Neuronal stem cell (in vitro differentiated cells): ENCODE data around the gene GRIK4.

Experiments
- DNase-seq: peaks from one replicate; pipeline ENCODE4 v3.0.0-alpha.2; 2013; ENCODE audit warnings: low spot score
- H2AFZ ChIP-seq: one replicate; pipeline ENCODE4 v1.6.1; 2013; ENCODE audit warnings: mild to moderate bottlenecking, low read length, inconsistent platforms
- H2AK5ac ChIP-seq: 2 replicates; pipeline ENCODE4 v1.6.1; 2013; ENCODE audit warnings: low read depth, mild to moderate bottlenecking, inconsistent platforms, low read length, moderate library complexity, mixed read lengths
- H2BK120ac ChIP-seq: 2 replicates; pipeline ENCODE4 v1.6.1; 2013; ENCODE audit warnings: low read depth, mild to moderate bottlenecking, inconsistent platforms, low read length, moderate library complexity, mixed read lengths
- H2BK12ac ChIP-seq: one replicate; pipeline ENCODE4 v1.6.1; 2013; ENCODE audit warnings: low read length, inconsistent platforms
- H2BK15ac ChIP-seq: 2 replicates; pipeline ENCODE4 v1.6.1; 2013; ENCODE audit warnings: mild to moderate bottlenecking, low read length, inconsistent platforms, mixed read lengths
- H2BK5ac ChIP-seq: one replicate; pipeline ENCODE4 v1.6.1; 2013; ENCODE audit warnings: inconsistent platforms, mild to moderate bottlenecking, low read length, moderate library complexity
- H3K14ac ChIP-seq: one replicate; pipeline ENCODE4 v1.6.1; 2013; ENCODE audit warnings: low read length, inconsistent platforms
- H3K18ac ChIP-seq: 2 replicates; pipeline ENCODE4 v1.6.1; 2013; ENCODE audit warnings: low read length, inconsistent platforms
- H3K23ac ChIP-seq: 2 replicates; pipeline ENCODE4 v1.6.1; 2013; ENCODE audit warnings: low read depth, mild to moderate bottlenecking, mixed read lengths, low read length, inconsistent platforms; ENCODE audit not compliant: poor library complexity
- H3K27ac ChIP-seq: replicated peaks from 3 replicates; pipeline ENCODE4 v1.5.1; 2013; ENCODE audit warnings: low read length, inconsistent platforms
- H3K27me3 ChIP-seq, 3 experiments: 2 replicates each; pipeline ENCODE4 v1.6.1; 2013; ENCODE audit warnings: low read length in 3 of 3, mild to moderate bottlenecking in 2 of 3, inconsistent platforms in 1 of 3, low read depth in 1 of 3, mixed read lengths in 1 of 3, moderate library complexity in 1 of 3; ENCODE audit not compliant: control insufficient read depth in 3 of 3, insufficient read depth in 3 of 3
- H3K36me3 ChIP-seq, 2 donors: replicated peaks in 1 of 2; 2 replicates each; pipeline ENCODE4 v1.6.1; 2013; ENCODE audit warnings: low read length in 2 of 2; ENCODE audit not compliant: control insufficient read depth in 2 of 2, insufficient read depth in 2 of 2
- H3K4ac ChIP-seq: 2 replicates; pipeline ENCODE4 v1.6.1; 2013; ENCODE audit warnings: inconsistent platforms, mild to moderate bottlenecking, low read length, moderate library complexity
- H3K4me1 ChIP-seq, 2 donors: 1 replicate in 1 of 2; 2 replicates in 1 of 2; pipeline ENCODE4 v1.6.1; 2013; ENCODE audit warnings: low read length in 2 of 2, low read depth in 1 of 2; ENCODE audit not compliant: control insufficient read depth in 2 of 2, insufficient read depth in 1 of 2
- H3K4me2 ChIP-seq: one replicate; pipeline ENCODE4 v1.6.1; 2013; ENCODE audit warnings: mild to moderate bottlenecking, low read length, inconsistent platforms; ENCODE audit not compliant: insufficient read depth, poor library complexity, severe bottlenecking
- H3K4me3 ChIP-seq, 2 donors: 2 replicates each; pipeline ENCODE4 v1.5.1; 2013; ENCODE audit warnings: low read length in 2 of 2, mild to moderate bottlenecking in 2 of 2, inconsistent platforms in 1 of 2, moderate library complexity in 1 of 2
- H3K79me1 ChIP-seq: one replicate; pipeline ENCODE4 v1.6.1; 2013; ENCODE audit warnings: low read depth, mild to moderate bottlenecking, inconsistent platforms, low read length, moderate library complexity
- H3K9ac ChIP-seq: one replicate; pipeline ENCODE4 v1.6.1; 2013; ENCODE audit warnings: mild to moderate bottlenecking, low read depth, low read length, inconsistent platforms; ENCODE audit not compliant: poor library complexity
- H3K9me3 ChIP-seq, 2 donors: replicated peaks in 1 of 2; 2 replicates each; pipeline versions ENCODE3 to v1.6.1; 2013; ENCODE audit warnings: low read length in 2 of 2, mild to moderate bottlenecking in 2 of 2, inconsistent platforms in 1 of 2, low read depth in 1 of 2, mixed read lengths in 1 of 2, moderate library complexity in 1 of 2; ENCODE audit not compliant: control insufficient read depth in 2 of 2, insufficient read depth in 1 of 2
- H4K8ac ChIP-seq: one replicate; pipeline ENCODE4 v1.6.1; 2013; ENCODE audit warnings: low read depth, mild to moderate bottlenecking, inconsistent platforms, low read length, moderate library complexity
- H4K91ac ChIP-seq: one replicate; pipeline ENCODE4 v1.6.1; 2013; ENCODE audit warnings: low read length, low read depth, mild to moderate bottlenecking, inconsistent platforms; ENCODE audit not compliant: poor library complexity
- WGBS, 2 donors: extraction: QIAGEN DNeasy Blood & Tissue Kit; methylation state at CpG; one replicate each; pipeline ENCODE4 v1.1.7; 2013; ENCODE audit warnings: missing lambda C conversion rate in 2 of 2, mixed read lengths in 1 of 2; ENCODE audit not compliant: insufficient read length in 2 of 2, insufficient replicate concordance in 1 of 2; ENCODE audit errors: extremely low coverage in 2 of 2; 5-methylcytosine and 5-hydroxymethylcytosine counted together

GRIK4 gene

DNA sequence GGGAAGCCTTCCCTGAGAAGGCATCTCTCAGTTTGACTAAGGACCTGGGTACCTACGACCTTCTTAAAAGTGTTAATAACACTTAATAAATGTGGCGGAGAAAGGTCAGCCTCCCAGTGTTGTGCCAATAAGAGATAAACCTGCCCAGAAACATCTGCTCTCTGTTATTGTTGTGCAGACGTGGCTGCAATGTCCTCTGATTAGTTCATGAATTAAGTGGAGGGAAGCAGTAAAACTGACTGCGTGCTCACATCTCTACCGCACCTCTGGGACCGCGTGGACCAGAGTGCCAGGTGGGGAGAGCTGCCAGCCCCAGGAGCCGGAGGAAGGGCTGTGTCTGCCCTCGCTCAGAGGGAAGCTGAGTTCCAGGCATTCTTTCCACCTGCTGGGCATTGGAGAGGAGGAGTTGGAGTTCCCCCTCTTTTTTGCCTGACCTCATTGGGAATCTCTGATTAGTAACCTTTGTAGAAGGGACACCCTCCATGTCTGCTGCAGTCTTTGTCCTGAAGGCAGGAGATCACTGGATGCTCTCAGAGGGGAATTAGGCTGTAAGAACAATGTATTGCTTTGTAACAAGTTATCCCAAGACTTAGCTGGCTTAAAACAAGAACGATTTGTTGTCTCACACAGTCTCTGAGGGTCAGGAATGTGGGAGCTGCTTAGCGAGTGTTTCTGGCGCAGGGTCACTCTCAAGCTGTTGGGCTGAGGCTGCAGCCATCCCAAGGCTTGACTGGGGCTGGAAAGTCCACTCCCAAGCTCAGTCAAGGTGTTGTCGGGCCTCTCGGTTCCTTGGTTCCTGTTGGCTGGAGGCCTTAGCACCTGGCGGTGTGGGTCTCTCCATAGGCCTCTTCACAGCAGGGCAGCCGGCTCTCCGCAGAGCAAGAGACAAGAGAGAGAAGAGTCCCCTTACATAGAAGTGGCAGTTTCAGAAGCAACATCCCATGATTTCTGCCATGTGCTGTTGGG, 264.7 kb downstream of the GRIK4 start:
- no CpG with 5 or more reads among the region's 17 CpGs for WGBS, 2 donors
- H3K4me3 ChIP-seq = no peak overlapping the region
- DNase-seq = peak; percentile 50

GRCh38 chr11:120778685-120779490, 267.3 kb downstream of the GRIK4 start:
- Histone ChIP-seq H3K4me3 (no peak overlapping the region), H2BK120ac (no peak overlapping the region), H4K91ac (peak overlapping the region; percentile 57), H3K4me1 (peaks cover 25 to 28% of the 10 kb centered on the region in 2 donors), H2BK15ac (peak overlapping the region; percentile 77), H3K23ac (no peak overlapping the region), H3K9me3 (peaks cover 3 to 4% of the 10 kb centered on the region in 2 donors), H2AFZ (no peak overlapping the region), H3K79me1 (no peaks in the 10 kb centered on the region), H3K27me3 (no peaks in the 10 kb centered on the region), H3K4ac (no peak overlapping the region), H4K8ac (no peak overlapping the region), H2BK12ac (no peak overlapping the region), H3K36me3 (no peaks in the 10 kb centered on the region), H3K18ac (peak overlapping the region; percentile 88), H2BK5ac (no peak overlapping the region), H2AK5ac (peak overlapping the region; percentile 60), H3K27ac (no peak overlapping the region), H3K9ac (no peak overlapping the region), H3K14ac (peak overlapping the region; percentile 17), H3K4me2 (no peak overlapping the region)
- WGBS, 2 donors = no CpG with 5 or more reads among the region's 10 CpGs
- no peak for DNase-seq

More for the DNA sequence above, 264.7 kb downstream of the GRIK4 start:
- no peak overlapping the region for H2BK5ac ChIP-seq
- no peaks in the 10 kb centered on the region for H3K79me1 ChIP-seq
- peak overlapping the region; percentile 11 for H2BK15ac ChIP-seq
- H2AK5ac ChIP-seq = peak overlapping the region; percentile 63
- peak overlapping the region; percentile 35 for H3K4me2 ChIP-seq
- H4K91ac ChIP-seq = no peak overlapping the region
- peaks cover 17 to 19% of the 10 kb centered on the region in 2 donors for H3K4me1 ChIP-seq
- H3K14ac ChIP-seq = no peak overlapping the region
- no peaks in the 10 kb centered on the region for H3K36me3 ChIP-seq
- peak overlapping the region; percentile 63 for H3K27ac ChIP-seq
- no peak overlapping the region for H2AFZ ChIP-seq
- peak overlapping the region; percentile 83 for H3K18ac ChIP-seq
- H3K9ac ChIP-seq = no peak overlapping the region
- H4K8ac ChIP-seq = no peak overlapping the region
- H3K9me3 ChIP-seq = peaks cover 6 to 7% of the 10 kb centered on the region in 2 donors
- H3K23ac ChIP-seq = no peak overlapping the region
- no peaks in the 10 kb centered on the region for H3K27me3 ChIP-seq
- no peak overlapping the region for H2BK120ac ChIP-seq
- H2BK12ac ChIP-seq = no peak overlapping the region
- no peak overlapping the region for H3K4ac ChIP-seq

GRCh38 chr11:120780239-120780638, 268.7 kb downstream of the GRIK4 start:
- H3K36me3 ChIP-seq = no peaks in the 10 kb centered on the region
- no peak overlapping the region for H2AFZ ChIP-seq
- no peak overlapping the region for H2BK5ac ChIP-seq
- H2BK15ac ChIP-seq = no peak overlapping the region
- H3K27me3 ChIP-seq = peaks cover 0 to under 1% (median 0%) of the 10 kb centered on the region in 3 experiments
- no peak overlapping the region for H3K4ac ChIP-seq
- no peak for DNase-seq
- no peak overlapping the region for H3K18ac ChIP-seq
- no peak overlapping the region for H3K27ac ChIP-seq
- no peak overlapping the region for H3K14ac ChIP-seq
- no peak overlapping the region for H3K4me2 ChIP-seq
- no peak overlapping the region for H2BK12ac ChIP-seq
- H3K79me1 ChIP-seq = no peaks in the 10 kb centered on the region
- H3K23ac ChIP-seq = no peak overlapping the region
- H2BK120ac ChIP-seq = no peak overlapping the region
- no peak overlapping the region for H4K8ac ChIP-seq
- no peak overlapping the region for H3K9ac ChIP-seq
- peaks cover 25 to 28% of the 10 kb centered on the region in 2 donors for H3K4me1 ChIP-seq
- H3K9me3 ChIP-seq = no peaks in the 10 kb centered on the region
- no peak overlapping the region for H3K4me3 ChIP-seq
- no CpG with 5 or more reads among the region's 2 CpGs for WGBS, 2 donors
- no peak overlapping the region for H4K91ac ChIP-seq
- H2AK5ac ChIP-seq = no peak overlapping the region
